Psoas muscle (tissue), 8 donors: Measurements from ENCODE around the gene ABCB8. TPM values are rescaled to one million over a fixed set of nuclear protein-coding genes. Genes with fewer than 3 reads are reported as not detected.

Source experiments
- ATAC-seq, 4 donors: fragments of 200-7000 bp; cut with Tn5 transposase; one replicate each; pipeline ENCODE4 v1.9.1; 2020; ENCODE audit warnings: moderate library complexity in 3 of 4, mild to moderate bottlenecking in 2 of 4
- DNase-seq, 2 donors: peaks; one replicate each; pipeline ENCODE4 v3.0.0-alpha.2; 2020
- H3K27ac ChIP-seq: fragments of 200-600 bp; one replicate; pipeline ENCODE4 v1.8.0; 2022
- H3K27me3 ChIP-seq, 3 donors: fragments of 200-600 bp in 1 of 3; one replicate each; pipeline versions ENCODE4 v1.6.1 to v1.8.0; 2013 to 2022; ENCODE audit warnings: low read length in 2 of 3, mild to moderate bottlenecking in 2 of 3, moderate library complexity in 1 of 3; ENCODE audit not compliant: insufficient read depth in 3 of 3
- H3K36me3 ChIP-seq, 2 donors: fragments of 200-600 bp in 1 of 2; one replicate each; pipeline versions ENCODE4 v1.6.1 to v1.8.0; 2013 to 2022; ENCODE audit warnings: low read depth in 1 of 2, mild to moderate bottlenecking in 1 of 2, moderate library complexity in 1 of 2; ENCODE audit not compliant: insufficient read depth in 1 of 2
- H3K4me1 ChIP-seq: fragments of 200-600 bp; one replicate; pipeline ENCODE4 v1.8.0; 2022
- H3K4me3 ChIP-seq: fragments of 200-600 bp; one replicate; pipeline ENCODE4 v1.8.0; 2022; ENCODE audit warnings: mild to moderate bottlenecking
- H3K9me3 ChIP-seq: fragments of 200-600 bp; one replicate; pipeline ENCODE4 v1.8.0; 2022
- CTCF ChIP-seq: fragments of 200-600 bp; IDR thresholded peaks from one replicate; pipeline ENCODE4 v1.8.0; 2022; ENCODE audit warnings: antibody characterized with exemption
- WGBS, 3 donors: extraction: QIAGEN DNeasy Blood & Tissue Kit; methylation state at CpG; one replicate each; pipeline versions ENCODE4 v1.1.6 to v1.1.7; 2013; 5-methylcytosine and 5-hydroxymethylcytosine counted together
- intact Hi-C, 2 donors: fragments of 100-400 bp; cut with DNase I; formaldehyde crosslinking; loops; one replicate each; pipeline versions ENCODE4 v1.11.0 to v1.14.2; 2022
- polyA plus RNA-seq, 3 donors: library from polyadenylated mRNA; stranded (reverse); fragments of 200-250 nt; gene quantifications; one replicate each; pipeline ENCODE4 v1.2.3, GENCODE V29; 2013
- total RNA-seq, 4 donors: library from RNA; stranded (reverse); fragmentation: NEBNext Ultra II Directional in 2 of 4; extraction: Animal tissue kit (Norgen Biotek cat#: 25700) in 2 of 4; gene quantifications; one replicate each; pipeline versions ENCODE4 v1.2.1 to v1.2.4, GENCODE V29; 2021 to 2023
- donor health status: healthy with polysubstance abuse.
- donor health status: DM: no; HTN: no; CAD: no; lungs with moderate emphysema.
- donor health status: Bipolar disorder and iron deficiency.
- donor health status: healthy.
- donor health status: DM: yes; HTN: yes; CAD: no.
- donor health status: DM: no; HTN: no; CAD: no.
- donor health status: DM: no; HTN: no; CAD: no.
- donor health status: DM: yes; HTN: yes; CAD: no.

ABCB8 gene
- total and polyA plus RNA-seq, 7 donors, result 9.3 to 20.7 (median 16.6) TPM

GRCh38 chr7:150994838-150995510 lies 33.3 kb upstream of the ABCB8 start:
- H3K27me3 ChIP-seq, result peaks cover 0 to 9% (median 2%) of the 10 kb centered on the region in 3 donors
- intact Hi-C loops, result no loop called here
- DNase-seq, result no peak

GRCh38 chr7:150996376-150997074 lies 31.7 kb upstream of the ABCB8 start:
- no peak for DNase-seq
- Histone ChIP-seq H3K4me3 (no peak overlapping the region), H3K9me3 (no peaks in the 10 kb centered on the region), H3K27ac (no peak overlapping the region), H3K27me3 (peaks cover 0 to 9% (median 4%) of the 10 kb centered on the region in 3 donors), H3K4me1 (no peaks in the 10 kb centered on the region), H3K36me3 (no peaks in the 10 kb centered on the region)
- TF ChIP-seq CTCF, result no peak
- WGBS, 3 donors, result 38 to 49% (median 45%) methylated on average over 27 to 31 of the region's 31 CpGs
- intact Hi-C loops, result no loop called here
- ATAC-seq, result no peak

More at GRCh38 chr7:150994838-150995510, 33.3 kb upstream of the ABCB8 start:
- peak overlapping the region; percentile 47 for H3K4me3 ChIP-seq
- no peaks in the 10 kb centered on the region for H3K36me3 ChIP-seq
- 46 to 58% (median 57%) methylated on average over 19 of the region's 19 CpGs for WGBS, 3 donors
- no peaks in the 10 kb centered on the region for H3K9me3 ChIP-seq
- TF ChIP-seq CTCF, result no peak
- no peak for ATAC-seq
- H3K27ac ChIP-seq, result no peak overlapping the region
- no peaks in the 10 kb centered on the region for H3K4me1 ChIP-seq

- no peaks in the 10 kb centered on the region for H3K36me3 ChIP-seq
- intact Hi-C loops, result no loop called here
- H3K27me3 ChIP-seq, result peaks cover 0 to 9% (median 4%) of the 10 kb centered on the region in 3 donors
- no peak for TF ChIP-seq CTCF
- no peak overlapping the region for H3K27ac ChIP-seq
- no peaks in the 10 kb centered on the region for H3K9me3 ChIP-seq
- ATAC-seq (no peak), DNase-seq (no peak)
- H3K4me1 ChIP-seq, result no peaks in the 10 kb centered on the region
- H3K4me3 ChIP-seq, result no peak overlapping the region
- 71 to 83% (median 83%) methylated on average over 8 of the region's 8 CpGs for WGBS, 3 donors
Observed at GRCh38 chr7:150997075-150997511, 31.2 kb upstream of the ABCB8 start.

- H3K9me3 ChIP-seq, result no peaks in the 10 kb centered on the region
- H3K27ac ChIP-seq, result no peak overlapping the region
- H3K4me1 ChIP-seq, result no peaks in the 10 kb centered on the region
- 83 to 89% (median 83%) methylated on average over 5 of the region's 5 CpGs for WGBS, 3 donors
- peaks cover 0 to 9% (median 4%) of the 10 kb centered on the region in 3 donors for H3K27me3 ChIP-seq
- intact Hi-C loops, result no loop called here
- no peak for ATAC-seq
- no peak for DNase-seq
- no peak overlapping the region for H3K4me3 ChIP-seq
- no peaks in the 10 kb centered on the region for H3K36me3 ChIP-seq
- no peak for TF ChIP-seq CTCF
Observed at GRCh38 chr7:150997817-150998216, 30.4 kb upstream of the ABCB8 start.
